MCF 10A (cell line): ENCODE data around the gene HPF1. TPM values are rescaled to one million over a fixed set of nuclear protein-coding genes. Genes with fewer than 3 reads are reported as not detected.
"Not testable (repeated sequence)": the region's sequence is repeated elsewhere in the genome, so short reads cannot be mapped to it uniquely, and the experiment has no call there.

ENCODE experiments used
- BruUV-seq: library from RNA; stranded (reverse); fragments of 400-500 nt; replicated peaks from 2 replicates; lab custom pipeline; 2021; lab: Mats Ljungman, UMichigan
- CTCF ChIA-PET: fragments of 300-600 bp; sonication (Branson Sonifier 250); formaldehyde crosslinking; extraction: SDS; loops from one replicate; lab custom pipeline; 2021; ENCODE audit warnings: antibody characterized with exemption, inconsistent platforms; lab: Yijun Ruan, JAX
- POLR2A ChIA-PET: fragments of 300-600, 350-650 bp; sonication (Branson Sonifier 250); formaldehyde crosslinking; extraction: SDS; loops from one replicate; lab custom pipeline; 2020; ENCODE audit warnings: antibody characterized with exemption, inconsistent platforms; lab: Yijun Ruan, JAX
- DNase-seq: peaks from one replicate; pipeline ENCODE4 v3.0.0-alpha.2; 2018; ENCODE audit not compliant: unreplicated experiment
- H3K27ac Mint-ChIP-seq: one replicate; pipeline ENCODE4 v1.8.0; 2022; ENCODE audit warnings: mild to moderate bottlenecking, low read depth, mixed read lengths; ENCODE audit not compliant: unreplicated experiment
- H3K27me3 Mint-ChIP-seq: one replicate; pipeline ENCODE4 v1.8.0; 2022; ENCODE audit warnings: mixed read lengths; ENCODE audit not compliant: insufficient read depth, unreplicated experiment
- H3K36me3 Mint-ChIP-seq: one replicate; pipeline ENCODE4 v1.8.0; 2022; ENCODE audit warnings: mild to moderate bottlenecking, moderate library complexity, mixed read lengths; ENCODE audit not compliant: insufficient read depth, unreplicated experiment
- H3K4me1 Mint-ChIP-seq: one replicate; pipeline ENCODE4 v1.8.0; 2022; ENCODE audit warnings: mixed read lengths; ENCODE audit not compliant: insufficient read depth, unreplicated experiment
- H3K4me3 Mint-ChIP-seq: one replicate; pipeline ENCODE4 v1.8.0; 2022; ENCODE audit warnings: mild to moderate bottlenecking, moderate library complexity, mixed read lengths; ENCODE audit not compliant: unreplicated experiment
- H3K9me3 Mint-ChIP-seq: one replicate; pipeline ENCODE4 v1.8.0; 2022; ENCODE audit warnings: mixed read lengths; ENCODE audit not compliant: unreplicated experiment
- intact Hi-C: fragments of 100-400 bp; cut with micrococcal nuclease; formaldehyde crosslinking; loops from 2 replicates; pipeline ENCODE4 v1.14.1; 2022
- total RNA-seq: library from RNA; stranded (reverse); gene quantifications from 2 replicates; pipeline ENCODE4 v1.2.3, GENCODE V29; 2022
- TF ChIP-seq, protein P1 (sequence below): fragments of 200-600 bp; IDR thresholded peaks from one replicate; pipeline ENCODE4 v1.8.0; 2022; ENCODE audit warnings: antibody characterized with exemption, mild to moderate bottlenecking; ENCODE audit not compliant: unreplicated experiment

The HPF1 gene
- total RNA-seq, 1 experiment from 2014 or later: 15.6 TPM

DNA sequence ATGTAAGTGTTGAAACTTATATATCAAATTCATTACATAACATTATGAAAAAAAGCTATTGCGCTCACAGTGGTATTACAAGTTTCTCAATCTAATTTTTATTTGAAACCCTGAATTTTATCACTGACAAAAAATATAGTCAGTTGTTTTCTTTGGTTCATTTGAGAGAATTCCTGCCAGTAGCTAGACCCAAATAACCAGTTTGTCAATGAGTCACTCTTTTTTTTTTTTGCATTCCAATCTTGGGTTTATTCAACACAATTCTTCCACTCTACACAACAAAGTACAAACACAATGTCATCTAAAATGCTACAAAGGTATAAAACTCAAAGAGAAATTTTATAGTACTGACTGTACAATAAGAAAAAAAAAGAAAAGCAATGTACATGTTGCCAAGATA, 13.1 kb downstream of the HPF1 start:
- H3K4me3 Mint-ChIP-seq: no peak overlapping the region
- TF ChIP-seq, protein P1, sequence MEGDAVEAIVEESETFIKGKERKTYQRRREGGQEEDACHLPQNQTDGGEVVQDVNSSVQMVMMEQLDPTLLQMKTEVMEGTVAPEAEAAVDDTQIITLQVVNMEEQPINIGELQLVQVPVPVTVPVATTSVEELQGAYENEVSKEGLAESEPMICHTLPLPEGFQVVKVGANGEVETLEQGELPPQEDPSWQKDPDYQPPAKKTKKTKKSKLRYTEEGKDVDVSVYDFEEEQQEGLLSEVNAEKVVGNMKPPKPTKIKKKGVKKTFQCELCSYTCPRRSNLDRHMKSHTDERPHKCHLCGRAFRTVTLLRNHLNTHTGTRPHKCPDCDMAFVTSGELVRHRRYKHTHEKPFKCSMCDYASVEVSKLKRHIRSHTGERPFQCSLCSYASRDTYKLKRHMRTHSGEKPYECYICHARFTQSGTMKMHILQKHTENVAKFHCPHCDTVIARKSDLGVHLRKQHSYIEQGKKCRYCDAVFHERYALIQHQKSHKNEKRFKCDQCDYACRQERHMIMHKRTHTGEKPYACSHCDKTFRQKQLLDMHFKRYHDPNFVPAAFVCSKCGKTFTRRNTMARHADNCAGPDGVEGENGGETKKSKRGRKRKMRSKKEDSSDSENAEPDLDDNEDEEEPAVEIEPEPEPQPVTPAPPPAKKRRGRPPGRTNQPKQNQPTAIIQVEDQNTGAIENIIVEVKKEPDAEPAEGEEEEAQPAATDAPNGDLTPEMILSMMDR: no peak
- ChIA-PET CTCF (interaction anchor here (1.3 to 1.7 kb wide), 2 partner anchors 10 to 11 kb away, joined by 3 to 5 read pairs; no protein-coding TSS in a partner anchor), POLR2A (no interaction called here)
- no peak for DNase-seq
- H3K36me3 Mint-ChIP-seq: peaks cover 31% of the 10 kb centered on the region
- H3K27me3 Mint-ChIP-seq: no peaks in the 10 kb centered on the region
- H3K27ac Mint-ChIP-seq: no peak overlapping the region
- intact Hi-C loops: no loop called here
- H3K9me3 Mint-ChIP-seq: no peaks in the 10 kb centered on the region
- no peaks in the 10 kb centered on the region for H3K4me1 Mint-ChIP-seq
- BruUV-seq: no TSS peak

DNA sequence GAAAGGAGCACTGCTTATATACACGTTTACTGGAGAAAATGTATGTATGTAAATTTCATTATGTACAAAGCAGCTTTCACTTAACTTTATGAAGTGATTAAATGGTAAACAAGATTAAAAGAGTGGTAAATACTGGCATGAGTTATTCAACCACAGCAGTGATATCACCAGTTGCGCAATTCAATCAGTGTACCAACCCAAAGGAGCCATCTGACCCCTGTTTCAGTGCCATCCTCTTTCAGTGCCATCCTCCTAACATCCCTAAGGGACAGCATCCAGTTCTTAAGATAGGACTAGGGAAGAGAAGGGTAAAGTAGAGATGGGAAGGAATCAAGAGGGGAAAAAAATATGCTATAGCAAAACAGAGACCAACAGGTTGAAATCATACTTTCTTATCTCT, 16.2 kb downstream of the HPF1 start:
- H3K9me3 Mint-ChIP-seq: no peaks in the 10 kb centered on the region
- H3K36me3 Mint-ChIP-seq: peaks cover 46% of the 10 kb centered on the region
- DNase-seq: peak; percentile 33
- H3K4me3 Mint-ChIP-seq: no peak overlapping the region
- H3K27ac Mint-ChIP-seq: no peak overlapping the region
- ChIA-PET POLR2A (interaction anchor here (1.4 kb wide), 1 partner anchor 16 kb away, joined by 4 read pairs; the partner anchor contains the start of gene HPF1), CTCF (interaction anchor here (0.8 to 0.9 kb wide), 2 partner anchors 12 to 19 kb away, joined by 5 read pairs; no protein-coding TSS in a partner anchor)
- intact Hi-C loops: no loop called here
- TF ChIP-seq, protein P1: no peak
- H3K27me3 Mint-ChIP-seq: no peaks in the 10 kb centered on the region
- no peaks in the 10 kb centered on the region for H3K4me1 Mint-ChIP-seq
- BruUV-seq: no TSS peak

DNA sequence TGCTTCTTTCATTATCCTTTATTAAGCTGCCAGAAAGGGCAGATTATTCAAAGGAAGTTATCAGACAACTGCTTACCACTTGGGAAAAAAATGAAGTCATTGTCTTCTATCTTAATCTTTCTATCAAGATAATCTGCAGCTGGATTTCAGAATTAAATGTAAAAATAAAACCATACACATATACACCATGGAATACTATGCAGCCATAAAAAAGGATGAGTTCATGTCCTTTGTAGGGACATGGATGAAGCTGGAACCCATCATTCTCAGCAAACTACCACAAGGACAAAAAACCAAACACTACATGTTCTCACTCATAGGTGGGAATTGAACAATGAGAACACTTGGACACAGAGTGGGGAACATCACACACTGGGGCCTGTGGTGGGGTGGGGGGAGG, 19.1 kb downstream of the HPF1 start:
- H3K4me3 Mint-ChIP-seq, intact Hi-C loops, BruUV-seq, H3K9me3 Mint-ChIP-seq, H3K27ac Mint-ChIP-seq, H3K4me1 Mint-ChIP-seq, DNase-seq, POLR2A ChIA-PET, H3K27me3 Mint-ChIP-seq: not testable (repeated sequence)
- H3K36me3 Mint-ChIP-seq: peaks cover 57% of the 10 kb centered on the region
- CTCF ChIA-PET: interaction anchor here (0.6 kb wide), 1 partner anchor 138 kb away, joined by 3 read pairs; no protein-coding TSS in a partner anchor

DNA sequence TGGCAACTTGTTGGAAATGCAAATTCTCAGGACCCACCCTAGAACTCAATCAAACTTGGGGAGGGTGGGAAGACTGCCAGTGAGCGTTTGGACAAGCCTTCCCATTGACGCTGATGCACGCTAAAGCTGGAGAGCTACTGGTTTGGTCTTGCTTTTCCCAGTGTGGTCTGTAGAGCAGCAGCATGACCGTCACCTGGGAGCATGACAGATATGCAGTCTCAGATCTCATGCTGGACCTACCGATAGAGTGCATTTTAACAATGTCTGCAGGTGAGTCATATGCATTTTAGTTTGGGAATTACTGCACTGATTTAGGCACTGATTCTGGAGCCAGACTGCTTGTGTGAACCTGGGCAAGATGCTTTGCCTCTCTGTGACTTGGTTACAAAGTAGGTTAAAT, 27.2 kb downstream of the HPF1 start:
- Mint-ChIP-seq H3K4me3 (no peak overlapping the region), H3K36me3 (peaks cover 22% of the 10 kb centered on the region), H3K4me1 (no peaks in the 10 kb centered on the region), H3K27me3 (no peaks in the 10 kb centered on the region), H3K9me3 (no peaks in the 10 kb centered on the region), H3K27ac (no peak overlapping the region)
- no TSS peak for BruUV-seq
- ChIA-PET POLR2A (interaction anchor here (2.0 kb wide), 1 partner anchor 27 kb away, joined by 5 read pairs; the partner anchor contains the start of gene HPF1), CTCF (interaction anchor here (1.1 kb wide), 1 partner anchor 10 kb away, joined by 3 read pairs; no protein-coding TSS in a partner anchor)
- TF ChIP-seq, protein P1: no peak
- DNase-seq: no peak
- intact Hi-C loops: no loop called here
